GM18508 (cell line): ENCODE data around the gene SYDE2.
"Not testable (repeated sequence)": the region's sequence is repeated elsewhere in the genome, so short reads cannot be mapped to it uniquely, and the experiment has no call there.

Experiments used
- ATAC-seq: cut with Tn5 transposase; IDR thresholded peaks from one replicate; pipeline ENCODE4 v1.9.1; 2021; ENCODE audit warnings: moderate number of reproducible peaks; ENCODE audit not compliant: insufficient read depth, unreplicated experiment

Gene SYDE2

DNA sequence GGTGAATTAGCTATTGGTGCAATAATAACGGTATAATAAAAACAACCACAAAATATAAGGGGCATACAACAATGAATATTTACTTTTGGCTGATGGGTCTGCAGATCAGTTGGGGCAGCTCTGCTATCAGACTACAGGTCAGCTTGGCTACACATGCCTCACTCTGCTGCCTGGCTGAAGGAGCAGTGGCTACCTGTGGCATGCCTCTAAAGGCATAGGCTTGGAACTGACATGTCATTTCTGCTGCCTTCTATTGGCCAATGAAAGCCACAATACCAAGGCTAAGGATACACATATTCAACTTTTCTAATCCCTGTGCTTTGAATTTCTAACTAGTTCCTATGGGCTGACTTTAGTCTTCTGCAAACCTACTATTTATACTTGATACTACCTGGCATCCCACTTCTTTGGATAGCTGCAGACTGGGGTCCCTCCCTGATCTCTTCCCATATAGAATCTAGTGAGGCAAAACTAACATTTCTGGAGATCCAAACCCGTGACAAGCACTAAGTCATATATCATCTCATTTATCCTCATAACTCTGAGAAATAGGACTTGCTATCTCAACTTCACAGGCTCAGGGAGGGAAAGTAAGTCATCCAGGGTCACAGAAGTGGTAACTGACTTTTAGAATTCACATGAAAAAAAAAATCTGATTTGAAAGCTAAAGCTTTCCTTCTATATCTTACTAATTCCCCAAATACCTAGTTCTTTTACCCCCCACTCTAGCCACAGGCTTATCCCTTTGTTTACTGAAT, 19.2 kb upstream of the SYDE2 start:
- ATAC-seq: no peak

GRCh38 chr1:85216697-85217096, 15.9 kb upstream of the SYDE2 start:
- ATAC-seq: no peak

DNA sequence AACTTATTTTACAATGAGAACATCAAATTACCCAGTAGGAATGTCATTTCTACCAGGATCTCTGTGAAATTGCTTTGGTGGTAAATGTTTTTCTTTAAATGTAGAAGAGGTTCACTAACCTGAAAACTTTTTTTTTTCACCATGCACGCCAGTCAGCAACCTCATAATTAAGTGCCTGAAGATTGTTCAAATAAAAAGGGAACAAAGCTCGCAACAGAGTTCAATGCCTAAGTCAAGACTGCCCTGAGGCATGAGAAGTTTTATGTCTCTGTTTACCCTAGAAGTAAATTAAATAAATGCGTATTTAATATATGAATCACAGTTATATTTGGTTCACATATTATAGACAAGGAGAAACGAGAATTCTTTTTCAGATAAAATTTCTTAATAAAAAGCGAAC, 13.8 kb upstream of the SYDE2 start:
- ATAC-seq: no peak

- ATAC-seq: no peak
Measured at GRCh38 chr1:85208488-85208887, 7.7 kb upstream of the SYDE2 start.

GRCh38 chr1:85203573-85204171, 2.9 kb upstream of the SYDE2 start:
- ATAC-seq: no peak

GRCh38 chr1:85202864-85203255, 2.0 kb upstream of the SYDE2 start:
- ATAC-seq: no peak

DNA sequence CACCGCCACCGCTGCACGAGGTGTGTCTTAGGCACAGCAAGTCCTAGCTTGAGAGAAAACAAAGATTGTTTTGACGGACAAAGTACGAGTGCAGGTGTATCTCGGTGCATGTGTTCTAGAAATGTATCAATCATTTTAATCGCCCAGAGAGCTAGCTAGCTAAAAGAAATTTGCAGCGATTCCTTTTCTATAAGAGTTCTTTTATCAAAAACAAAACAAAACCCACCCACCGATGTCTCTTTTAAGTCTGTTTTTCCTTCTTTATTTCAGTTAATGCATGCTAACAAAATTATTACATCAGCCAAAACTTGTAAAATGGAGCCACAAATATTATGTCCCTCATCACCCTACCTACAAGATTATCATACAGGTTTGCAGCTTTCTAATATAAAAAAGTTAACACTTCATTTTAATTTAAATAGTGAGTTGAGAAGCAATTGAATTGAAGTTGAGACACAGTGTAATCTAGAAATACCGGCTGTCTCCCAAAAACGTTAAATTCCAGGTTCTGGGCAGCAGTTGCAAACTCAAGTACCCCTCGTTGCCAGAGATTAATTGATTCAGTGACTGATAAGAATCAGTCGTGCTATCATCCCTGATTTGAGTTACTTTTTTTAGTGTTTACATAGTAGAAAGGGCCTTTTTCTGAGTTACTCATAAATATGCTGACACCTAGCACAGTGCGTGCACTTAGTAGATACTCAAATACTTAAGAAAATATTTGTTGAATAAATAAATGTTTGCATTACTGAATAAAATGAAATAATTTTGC, 1.5 kb upstream of the SYDE2 start:
- no peak for ATAC-seq

DNA sequence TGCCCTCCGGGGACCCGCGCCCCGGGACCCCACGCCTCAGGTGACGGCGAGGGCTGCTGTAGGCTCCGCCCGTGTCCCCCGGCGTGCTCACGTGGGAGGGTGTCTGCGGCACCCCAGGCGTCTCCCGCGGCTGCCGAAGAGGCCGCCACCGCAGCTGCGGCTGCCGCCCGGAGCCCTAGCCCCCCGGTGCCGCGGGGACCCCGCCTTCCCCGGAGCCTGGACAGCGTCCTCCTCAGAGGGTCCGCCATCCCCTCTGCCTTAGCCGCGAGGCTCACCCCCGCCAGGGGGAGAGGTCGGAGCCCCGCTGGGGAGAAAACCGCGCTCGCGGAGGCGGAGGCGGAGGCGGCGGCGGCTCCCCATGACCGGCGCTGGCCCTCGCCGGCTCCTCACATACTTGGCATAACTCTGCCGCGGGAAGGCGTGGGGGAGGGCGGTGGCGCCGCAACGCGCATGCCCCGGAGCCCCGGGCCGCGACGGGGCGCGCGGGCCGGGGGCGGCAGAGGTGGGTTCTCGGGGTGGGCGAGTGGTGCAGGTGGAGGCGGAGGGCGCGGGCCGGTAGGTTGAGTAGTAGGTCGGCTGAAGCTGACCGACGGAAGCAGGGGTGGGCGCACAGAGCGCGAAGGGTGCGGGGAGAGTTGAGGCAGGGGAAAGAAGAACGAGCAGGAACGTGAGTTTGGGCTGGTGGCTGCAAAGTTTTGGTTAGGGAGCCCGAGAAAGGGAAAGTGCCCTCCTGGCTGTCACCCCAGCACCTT, 700 bp upstream of the SYDE2 start:
- peak; percentile 37 for ATAC-seq

GRCh38 chr1:85199667-85200462, 951 bp downstream of the SYDE2 start:
- no peak for ATAC-seq

GRCh38 chr1:85198864-85199263, 2.0 kb downstream of the SYDE2 start:
- ATAC-seq: no peak

DNA sequence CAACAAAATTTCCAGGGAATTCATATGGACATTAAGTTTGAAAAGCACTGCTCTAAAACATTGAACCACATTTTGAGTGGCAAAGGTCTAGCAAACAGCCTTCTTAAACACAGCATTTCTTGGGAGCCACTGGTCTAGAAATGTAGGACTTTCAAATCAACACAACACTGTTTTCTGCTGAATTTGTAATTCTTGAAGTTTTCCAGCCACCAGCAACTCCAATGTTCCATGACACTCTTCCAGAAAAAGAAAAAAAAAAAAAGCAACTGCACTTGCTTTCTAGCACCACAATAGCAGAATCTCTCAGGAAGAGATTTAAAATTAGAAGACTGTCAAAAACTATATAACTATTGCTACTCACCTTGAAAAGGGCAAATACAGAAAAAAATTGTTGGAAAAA, 4.5 kb downstream of the SYDE2 start:
- ATAC-seq: no peak

DNA sequence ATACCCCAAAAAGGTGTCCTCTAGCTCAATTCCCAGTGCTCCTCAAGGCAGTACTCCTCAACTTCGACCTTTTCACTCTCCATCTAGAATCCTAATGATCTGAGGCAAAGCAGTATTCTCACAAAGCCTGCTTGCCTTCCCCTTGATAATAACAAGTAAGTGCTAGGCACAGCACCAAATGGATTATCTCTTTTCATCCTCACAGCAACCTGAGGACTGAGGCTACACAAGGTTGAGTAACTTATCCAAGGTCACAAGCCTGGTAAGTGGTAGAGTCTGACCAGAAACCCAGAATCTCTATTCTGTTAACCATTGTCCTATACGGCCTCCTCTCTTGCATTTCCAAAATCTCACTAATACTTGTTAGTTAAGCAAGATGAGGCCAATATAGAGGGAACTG, 5.1 kb downstream of the SYDE2 start:
- ATAC-seq: no peak

DNA sequence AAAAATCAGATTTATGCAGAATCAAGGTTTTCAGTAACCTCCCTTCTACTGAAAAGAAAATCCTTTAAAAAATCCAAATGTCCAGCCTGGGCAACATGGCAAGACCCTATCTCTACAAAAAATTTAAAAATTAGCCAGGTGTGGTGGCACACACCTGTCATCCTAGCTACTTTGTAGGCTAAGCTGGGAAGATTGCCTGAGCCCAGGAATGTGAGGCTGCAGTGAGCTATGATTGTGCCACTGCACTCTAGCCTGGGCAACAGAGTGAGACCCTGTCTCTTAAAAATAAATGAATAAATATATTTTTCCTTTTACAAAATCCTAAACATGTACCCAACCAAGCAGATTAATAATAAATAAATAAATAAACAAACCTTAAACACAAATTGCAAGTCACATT, 8.7 kb downstream of the SYDE2 start:
- not testable (repeated sequence) for ATAC-seq

DNA sequence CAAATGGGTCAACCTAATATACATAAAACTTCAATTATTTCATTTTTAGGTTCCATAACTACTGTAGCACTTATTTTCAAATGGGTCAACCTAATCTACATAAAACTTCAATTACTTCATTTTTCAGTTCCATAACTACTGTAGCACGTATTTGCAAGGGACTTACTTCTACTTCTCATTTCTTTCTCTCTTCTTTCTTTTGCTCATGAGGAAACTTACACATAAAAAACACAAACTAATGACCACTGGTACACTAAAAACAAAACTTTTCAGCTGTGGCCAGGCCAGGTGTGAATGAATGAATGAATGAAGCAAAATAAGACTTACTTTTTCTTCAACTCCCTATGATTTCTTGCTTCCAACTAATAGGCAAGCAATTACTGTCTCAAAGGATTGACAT, 11.7 kb downstream of the SYDE2 start:
- no peak for ATAC-seq

DNA sequence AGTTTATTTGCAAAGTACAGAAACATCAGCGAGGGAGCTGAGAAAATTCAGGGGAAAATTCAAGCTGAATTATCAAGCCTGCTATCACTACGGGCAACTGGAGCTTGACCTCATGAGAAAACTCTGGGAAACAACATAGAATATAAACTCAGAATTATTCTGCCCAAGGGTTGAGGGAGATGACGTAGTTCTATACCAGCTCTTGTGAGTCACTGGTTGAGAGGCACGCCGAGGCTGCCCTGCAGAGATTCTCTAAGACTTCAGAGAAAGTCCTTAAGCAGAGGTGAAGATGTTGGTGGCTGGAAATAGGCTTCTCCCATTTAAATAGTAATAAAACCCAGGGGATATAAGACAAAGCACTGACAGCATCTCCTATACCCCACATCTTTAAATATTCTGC, 12.3 kb downstream of the SYDE2 start:
- ATAC-seq: no peak

DNA sequence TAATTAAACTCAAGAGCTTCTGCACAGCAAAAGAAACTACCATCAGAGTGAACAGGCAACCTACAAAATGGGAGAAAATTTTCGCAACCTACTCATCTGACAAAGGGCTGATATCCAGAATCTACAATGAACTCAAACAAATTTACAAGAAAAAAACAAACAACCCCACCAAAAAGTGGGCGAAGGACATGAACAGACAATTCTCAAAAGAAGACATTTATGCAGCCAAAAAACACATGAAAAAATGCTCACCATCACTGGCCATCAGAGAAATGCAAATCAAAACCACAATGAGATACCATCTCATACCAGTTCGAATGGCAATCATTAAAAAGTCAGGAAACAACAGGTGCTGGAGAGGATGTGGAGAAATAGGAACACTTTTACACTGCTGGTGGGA, 13.8 kb downstream of the SYDE2 start:
- ATAC-seq: not testable (repeated sequence)

DNA sequence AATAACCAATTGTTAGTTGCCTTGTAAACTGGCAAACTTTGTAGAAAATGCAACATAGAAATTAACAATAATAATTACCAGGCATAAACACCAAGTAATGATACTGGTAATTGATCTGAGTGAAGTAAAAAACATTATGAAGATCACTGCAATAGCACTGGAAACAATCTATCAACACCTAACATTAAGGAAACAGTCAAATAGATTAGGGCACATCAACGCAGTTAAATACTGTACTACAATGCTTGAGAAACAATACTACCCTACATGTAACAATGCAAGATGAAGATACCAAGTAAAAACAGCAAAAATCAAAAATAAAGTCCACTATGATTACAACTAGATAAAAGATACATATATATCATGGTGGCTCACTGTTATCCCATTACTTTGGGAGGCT, 16.6 kb downstream of the SYDE2 start:
- ATAC-seq: no peak

DNA sequence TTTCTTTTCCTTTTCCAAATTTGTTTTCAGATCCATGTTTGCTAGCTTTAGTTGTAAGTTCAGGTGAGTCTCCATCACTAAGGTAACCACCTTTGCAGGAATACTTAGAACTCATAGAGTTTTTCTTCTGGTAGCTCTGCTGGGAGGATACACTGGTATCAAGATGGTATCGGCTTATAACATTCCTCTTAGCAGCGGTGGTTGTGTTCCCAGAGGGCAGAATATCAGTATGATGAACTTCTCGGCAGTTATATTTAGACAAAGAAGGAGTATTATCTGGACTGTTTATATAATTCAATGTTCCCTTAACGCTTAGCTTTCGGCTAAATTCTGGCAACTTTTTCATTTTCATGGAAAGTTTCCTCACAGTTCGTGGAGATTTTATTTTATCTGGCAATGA, 18.1 kb downstream of the SYDE2 start:
- ATAC-seq: no peak

DNA sequence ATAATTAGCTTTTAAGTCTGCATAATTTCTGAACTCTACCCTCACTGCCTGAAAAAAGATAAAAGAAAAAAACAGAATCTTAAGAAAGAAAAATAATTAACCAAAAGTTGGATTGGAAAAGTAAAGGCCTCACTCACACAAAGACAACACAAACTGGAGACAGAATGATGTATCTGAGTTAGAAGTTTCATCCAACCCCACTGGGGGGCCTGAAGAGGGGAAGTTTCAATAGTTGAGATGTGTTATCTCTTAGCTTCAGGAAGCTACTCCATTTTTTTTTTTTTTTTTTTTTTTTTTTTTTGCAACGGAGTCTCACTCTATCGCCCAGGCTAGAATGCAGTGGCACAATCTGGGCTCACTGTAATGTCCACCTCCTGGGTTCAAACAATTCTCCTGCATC, 19.9 kb downstream of the SYDE2 start:
- ATAC-seq: no peak

DNA sequence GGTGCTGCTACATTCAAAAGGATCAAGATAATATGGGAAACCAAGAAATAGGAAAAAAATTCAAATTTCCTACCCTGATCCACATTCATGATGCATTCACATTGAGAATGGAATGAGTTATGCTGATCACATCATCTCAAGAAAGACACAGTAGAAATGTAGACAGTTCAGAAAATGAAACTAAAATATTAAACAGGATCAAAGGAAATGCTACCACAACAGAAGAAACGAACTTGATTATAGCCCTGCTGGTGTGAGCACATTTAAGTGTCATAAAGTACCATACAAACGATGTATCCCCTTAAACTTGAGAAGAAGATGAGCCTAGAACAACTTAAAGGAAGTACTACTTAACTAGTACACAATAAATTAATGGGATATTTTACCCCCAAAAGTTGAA, 21.3 kb downstream of the SYDE2 start:
- ATAC-seq: peak; percentile 74
